K562 treated with DMSO at 1 percent for 4 hours (cell line): ENCODE measurements around the gene CD48. TPM values are rescaled to one million over a fixed set of nuclear protein-coding genes. Genes with fewer than 3 reads are reported as not detected.

Experiments
- total RNA-seq: library from RNA; unstranded; fragments of 300-600 nt; gene quantifications from 2 replicates; pipeline ENCODE4 v1.2.3, GENCODE V29; 2022; ENCODE audit not compliant: insufficient read depth

The CD48 gene
- not detected in 2 replicates for total RNA-seq

GRCh38 chr1:160711602-160712311 lies at the start of gene CD48:
Gene CD48 (minus strand): TSS chr1:160711822. CDS start chr1:160711763, 59 bp downstream.

GRCh38 chr1:160739098-160739511 lies 27.5 kb upstream of the CD48 start, which contains the start of gene SLAMF7:
Gene SLAMF7 (plus strand): TSS chr1:160739247. CDS start chr1:160739302, 55 bp downstream.

GRCh38 chr1:160646711-160647328 lies 64.8 kb downstream of the CD48 start, which contains the start of gene SLAMF1:
Gene SLAMF1 (minus strand): TSS chr1:160647044. CDS start chr1:160646945, 99 bp downstream.

Other genes with a start within 250 kb of the CD48 start
- gene SLAMF6, start 188.6 kb downstream of the CD48 start, total RNA-seq: 4.2 and 4.3 TPM in 2 replicates
- gene CD84, start 132.3 kb downstream of the CD48 start, total RNA-seq: 3.0 and 5.0 TPM in 2 replicates
- gene SLAMF1, start 64.8 kb downstream of the CD48 start, total RNA-seq: 0.59 and 0.71 TPM in 2 replicates
- gene SLAMF7, start 27.4 kb upstream of the CD48 start, total RNA-seq: 0.23 TPM in 1 of 2 replicates, not detected in the other
- not detected in 2 replicates for gene LY9, start 84.4 kb upstream of the CD48 start, total RNA-seq
- not detected in 2 replicates for gene CD244, start 151.1 kb upstream of the CD48 start, total RNA-seq
- gene ITLN1, start 173.4 kb upstream of the CD48 start, total RNA-seq: not detected in 2 replicates
- not detected in 2 replicates for gene ITLN2, start 243.0 kb upstream of the CD48 start, total RNA-seq